ENCODE data around the gene ARHGAP15.

GRCh38 chr2:143640826-143641225 lies 511.6 kb downstream of the ARHGAP15 start:
- no peak for TF ChIP-seq CTCF (IDR thresholded peaks at IDR 0.05)
- TF ChIP-seq POLR2A (IDR thresholded peaks at IDR 0.05) = no peak
- TF ChIP-seq POLR2AphosphoS5 (IDR thresholded peaks at IDR 0.05; ENCODE audit: insufficient read depth in 1 of 2, low read depth in 1 of 2) = no peak

Data from vagina (tissue), 2 donors.